ENCODE measurements around the gene FGFR2.

DNA sequence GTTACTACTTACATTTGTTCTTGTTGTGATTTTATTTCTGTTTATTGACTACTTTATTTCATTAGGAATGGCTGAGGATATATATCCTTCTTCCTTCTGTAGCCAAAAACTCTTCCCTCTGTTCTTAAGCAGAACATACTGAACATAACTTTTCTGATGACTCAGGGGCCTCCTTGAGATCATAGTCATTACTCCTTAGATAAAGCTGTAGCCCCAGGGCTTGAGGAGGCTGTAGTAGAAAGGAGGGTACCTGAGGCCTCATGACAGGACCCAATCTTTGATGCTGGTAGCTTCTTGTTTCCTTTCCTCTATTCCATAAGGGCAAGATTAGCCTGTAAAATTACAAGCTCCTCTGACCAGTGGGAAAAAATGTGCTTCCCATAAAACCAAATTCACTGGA, 41.2 kb upstream of the FGFR2 start:
- no peak for TF ChIP-seq TCF12 (IDR thresholded peaks at IDR 0.05)
- TF ChIP-seq, protein P1, sequence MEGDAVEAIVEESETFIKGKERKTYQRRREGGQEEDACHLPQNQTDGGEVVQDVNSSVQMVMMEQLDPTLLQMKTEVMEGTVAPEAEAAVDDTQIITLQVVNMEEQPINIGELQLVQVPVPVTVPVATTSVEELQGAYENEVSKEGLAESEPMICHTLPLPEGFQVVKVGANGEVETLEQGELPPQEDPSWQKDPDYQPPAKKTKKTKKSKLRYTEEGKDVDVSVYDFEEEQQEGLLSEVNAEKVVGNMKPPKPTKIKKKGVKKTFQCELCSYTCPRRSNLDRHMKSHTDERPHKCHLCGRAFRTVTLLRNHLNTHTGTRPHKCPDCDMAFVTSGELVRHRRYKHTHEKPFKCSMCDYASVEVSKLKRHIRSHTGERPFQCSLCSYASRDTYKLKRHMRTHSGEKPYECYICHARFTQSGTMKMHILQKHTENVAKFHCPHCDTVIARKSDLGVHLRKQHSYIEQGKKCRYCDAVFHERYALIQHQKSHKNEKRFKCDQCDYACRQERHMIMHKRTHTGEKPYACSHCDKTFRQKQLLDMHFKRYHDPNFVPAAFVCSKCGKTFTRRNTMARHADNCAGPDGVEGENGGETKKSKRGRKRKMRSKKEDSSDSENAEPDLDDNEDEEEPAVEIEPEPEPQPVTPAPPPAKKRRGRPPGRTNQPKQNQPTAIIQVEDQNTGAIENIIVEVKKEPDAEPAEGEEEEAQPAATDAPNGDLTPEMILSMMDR (IDR thresholded peaks at IDR 0.05), result no peak
- TF ChIP-seq, protein P2, sequence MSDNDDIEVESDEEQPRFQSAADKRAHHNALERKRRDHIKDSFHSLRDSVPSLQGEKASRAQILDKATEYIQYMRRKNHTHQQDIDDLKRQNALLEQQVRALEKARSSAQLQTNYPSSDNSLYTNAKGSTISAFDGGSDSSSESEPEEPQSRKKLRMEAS (IDR thresholded peaks at IDR 0.05; ENCODE audit: low read depth), result no peak
- TF ChIP-seq, protein P3, sequence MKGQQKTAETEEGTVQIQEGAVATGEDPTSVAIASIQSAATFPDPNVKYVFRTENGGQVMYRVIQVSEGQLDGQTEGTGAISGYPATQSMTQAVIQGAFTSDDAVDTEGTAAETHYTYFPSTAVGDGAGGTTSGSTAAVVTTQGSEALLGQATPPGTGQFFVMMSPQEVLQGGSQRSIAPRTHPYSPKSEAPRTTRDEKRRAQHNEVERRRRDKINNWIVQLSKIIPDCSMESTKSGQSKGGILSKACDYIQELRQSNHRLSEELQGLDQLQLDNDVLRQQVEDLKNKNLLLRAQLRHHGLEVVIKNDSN (IDR thresholded peaks at IDR 0.05; ENCODE audit: borderline replicate concordance, low read depth), result no peak
- no peak for TF ChIP-seq EP300 (IDR thresholded peaks at IDR 0.05; ENCODE audit: borderline replicate concordance in 1 of 2, low read depth in 1 of 2, low read length in 1 of 2)
- no peak for TF ChIP-seq RAD21 (IDR thresholded peaks at IDR 0.05; ENCODE audit: low read length)
- TF ChIP-seq, protein P4, sequence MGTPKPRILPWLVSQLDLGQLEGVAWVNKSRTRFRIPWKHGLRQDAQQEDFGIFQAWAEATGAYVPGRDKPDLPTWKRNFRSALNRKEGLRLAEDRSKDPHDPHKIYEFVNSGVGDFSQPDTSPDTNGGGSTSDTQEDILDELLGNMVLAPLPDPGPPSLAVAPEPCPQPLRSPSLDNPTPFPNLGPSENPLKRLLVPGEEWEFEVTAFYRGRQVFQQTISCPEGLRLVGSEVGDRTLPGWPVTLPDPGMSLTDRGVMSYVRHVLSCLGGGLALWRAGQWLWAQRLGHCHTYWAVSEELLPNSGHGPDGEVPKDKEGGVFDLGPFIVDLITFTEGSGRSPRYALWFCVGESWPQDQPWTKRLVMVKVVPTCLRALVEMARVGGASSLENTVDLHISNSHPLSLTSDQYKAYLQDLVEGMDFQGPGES (IDR thresholded peaks at IDR 0.05; ENCODE audit: low read depth, low read length), result no peak
- no peak for TF ChIP-seq EZH2phosphoT487 (IDR thresholded peaks at IDR 0.05; ENCODE audit: borderline replicate concordance, low read depth)
- TF ChIP-seq, protein P5, sequence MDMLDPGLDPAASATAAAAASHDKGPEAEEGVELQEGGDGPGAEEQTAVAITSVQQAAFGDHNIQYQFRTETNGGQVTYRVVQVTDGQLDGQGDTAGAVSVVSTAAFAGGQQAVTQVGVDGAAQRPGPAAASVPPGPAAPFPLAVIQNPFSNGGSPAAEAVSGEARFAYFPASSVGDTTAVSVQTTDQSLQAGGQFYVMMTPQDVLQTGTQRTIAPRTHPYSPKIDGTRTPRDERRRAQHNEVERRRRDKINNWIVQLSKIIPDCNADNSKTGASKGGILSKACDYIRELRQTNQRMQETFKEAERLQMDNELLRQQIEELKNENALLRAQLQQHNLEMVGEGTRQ (IDR thresholded peaks at IDR 0.05; ENCODE audit: borderline replicate concordance, low read depth, low read length), result no peak
- TF ChIP-seq YY1 (IDR thresholded peaks at IDR 0.05; ENCODE audit: low read depth), result no peak
- no peak for TF ChIP-seq RCOR1 (IDR thresholded peaks at IDR 0.05; ENCODE audit: low read length)
- no peak for TF ChIP-seq FOXJ3 (CRISPR knock-in tag; IDR thresholded peaks at IDR 0.05)
- no peak for TF ChIP-seq TEAD4 (IDR thresholded peaks at IDR 0.05; ENCODE audit: borderline replicate concordance, insufficient read depth)
- TF ChIP-seq, protein P6, sequence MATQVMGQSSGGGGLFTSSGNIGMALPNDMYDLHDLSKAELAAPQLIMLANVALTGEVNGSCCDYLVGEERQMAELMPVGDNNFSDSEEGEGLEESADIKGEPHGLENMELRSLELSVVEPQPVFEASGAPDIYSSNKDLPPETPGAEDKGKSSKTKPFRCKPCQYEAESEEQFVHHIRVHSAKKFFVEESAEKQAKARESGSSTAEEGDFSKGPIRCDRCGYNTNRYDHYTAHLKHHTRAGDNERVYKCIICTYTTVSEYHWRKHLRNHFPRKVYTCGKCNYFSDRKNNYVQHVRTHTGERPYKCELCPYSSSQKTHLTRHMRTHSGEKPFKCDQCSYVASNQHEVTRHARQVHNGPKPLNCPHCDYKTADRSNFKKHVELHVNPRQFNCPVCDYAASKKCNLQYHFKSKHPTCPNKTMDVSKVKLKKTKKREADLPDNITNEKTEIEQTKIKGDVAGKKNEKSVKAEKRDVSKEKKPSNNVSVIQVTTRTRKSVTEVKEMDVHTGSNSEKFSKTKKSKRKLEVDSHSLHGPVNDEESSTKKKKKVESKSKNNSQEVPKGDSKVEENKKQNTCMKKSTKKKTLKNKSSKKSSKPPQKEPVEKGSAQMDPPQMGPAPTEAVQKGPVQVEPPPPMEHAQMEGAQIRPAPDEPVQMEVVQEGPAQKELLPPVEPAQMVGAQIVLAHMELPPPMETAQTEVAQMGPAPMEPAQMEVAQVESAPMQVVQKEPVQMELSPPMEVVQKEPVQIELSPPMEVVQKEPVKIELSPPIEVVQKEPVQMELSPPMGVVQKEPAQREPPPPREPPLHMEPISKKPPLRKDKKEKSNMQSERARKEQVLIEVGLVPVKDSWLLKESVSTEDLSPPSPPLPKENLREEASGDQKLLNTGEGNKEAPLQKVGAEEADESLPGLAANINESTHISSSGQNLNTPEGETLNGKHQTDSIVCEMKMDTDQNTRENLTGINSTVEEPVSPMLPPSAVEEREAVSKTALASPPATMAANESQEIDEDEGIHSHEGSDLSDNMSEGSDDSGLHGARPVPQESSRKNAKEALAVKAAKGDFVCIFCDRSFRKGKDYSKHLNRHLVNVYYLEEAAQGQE (IDR thresholded peaks at IDR 0.05; ENCODE audit: low read depth, low read length), result no peak

Measured in SK-N-SH (cell line).